ENCODE data around the gene KIF26A. TPM values are rescaled to one million over a fixed set of nuclear protein-coding genes. Genes with fewer than 3 reads are reported as not detected.

Gene KIF26A
- total and polyA plus RNA-seq, 10 donors = 0.72 to 21.9 (median 9.2) TPM

- WGBS, 5 donors = 86 to 92% (median 90%) methylated on average over 20 to 27 of the region's 27 CpGs
- Histone ChIP-seq H3K4me1 (no peaks in the 10 kb centered on the region), H3K4me3 (no peak overlapping the region), H3K36me3 (no peaks in the 10 kb centered on the region), H3K27ac (no peak overlapping the region), H3K27me3 (replicated peaks in 1 of 7) (peaks cover 0 to 37% (median 0%) of the 10 kb centered on the region in 7 donors), H3K9me3 (no peaks in the 10 kb centered on the region)
- intact Hi-C loops (cut with DNase I; ENCODE audit: low total_unique reads) = no loop called here
- peak; percentile 50 for DNase-seq
- TF ChIP-seq, protein P1, sequence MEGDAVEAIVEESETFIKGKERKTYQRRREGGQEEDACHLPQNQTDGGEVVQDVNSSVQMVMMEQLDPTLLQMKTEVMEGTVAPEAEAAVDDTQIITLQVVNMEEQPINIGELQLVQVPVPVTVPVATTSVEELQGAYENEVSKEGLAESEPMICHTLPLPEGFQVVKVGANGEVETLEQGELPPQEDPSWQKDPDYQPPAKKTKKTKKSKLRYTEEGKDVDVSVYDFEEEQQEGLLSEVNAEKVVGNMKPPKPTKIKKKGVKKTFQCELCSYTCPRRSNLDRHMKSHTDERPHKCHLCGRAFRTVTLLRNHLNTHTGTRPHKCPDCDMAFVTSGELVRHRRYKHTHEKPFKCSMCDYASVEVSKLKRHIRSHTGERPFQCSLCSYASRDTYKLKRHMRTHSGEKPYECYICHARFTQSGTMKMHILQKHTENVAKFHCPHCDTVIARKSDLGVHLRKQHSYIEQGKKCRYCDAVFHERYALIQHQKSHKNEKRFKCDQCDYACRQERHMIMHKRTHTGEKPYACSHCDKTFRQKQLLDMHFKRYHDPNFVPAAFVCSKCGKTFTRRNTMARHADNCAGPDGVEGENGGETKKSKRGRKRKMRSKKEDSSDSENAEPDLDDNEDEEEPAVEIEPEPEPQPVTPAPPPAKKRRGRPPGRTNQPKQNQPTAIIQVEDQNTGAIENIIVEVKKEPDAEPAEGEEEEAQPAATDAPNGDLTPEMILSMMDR (IDR thresholded peaks at IDR 0.05 in 8 of 11, conservative IDR thresholded peaks at IDR 0.05 in 3 of 11) = no peak
- TF ChIP-seq POLR2A (IDR thresholded peaks at IDR 0.05) (no peak), POLR2AphosphoS5 (IDR thresholded peaks at IDR 0.05) (no peak)
Measured at GRCh38 chr14:104212206-104213095, 74.1 kb downstream of the KIF26A start.

DNA sequence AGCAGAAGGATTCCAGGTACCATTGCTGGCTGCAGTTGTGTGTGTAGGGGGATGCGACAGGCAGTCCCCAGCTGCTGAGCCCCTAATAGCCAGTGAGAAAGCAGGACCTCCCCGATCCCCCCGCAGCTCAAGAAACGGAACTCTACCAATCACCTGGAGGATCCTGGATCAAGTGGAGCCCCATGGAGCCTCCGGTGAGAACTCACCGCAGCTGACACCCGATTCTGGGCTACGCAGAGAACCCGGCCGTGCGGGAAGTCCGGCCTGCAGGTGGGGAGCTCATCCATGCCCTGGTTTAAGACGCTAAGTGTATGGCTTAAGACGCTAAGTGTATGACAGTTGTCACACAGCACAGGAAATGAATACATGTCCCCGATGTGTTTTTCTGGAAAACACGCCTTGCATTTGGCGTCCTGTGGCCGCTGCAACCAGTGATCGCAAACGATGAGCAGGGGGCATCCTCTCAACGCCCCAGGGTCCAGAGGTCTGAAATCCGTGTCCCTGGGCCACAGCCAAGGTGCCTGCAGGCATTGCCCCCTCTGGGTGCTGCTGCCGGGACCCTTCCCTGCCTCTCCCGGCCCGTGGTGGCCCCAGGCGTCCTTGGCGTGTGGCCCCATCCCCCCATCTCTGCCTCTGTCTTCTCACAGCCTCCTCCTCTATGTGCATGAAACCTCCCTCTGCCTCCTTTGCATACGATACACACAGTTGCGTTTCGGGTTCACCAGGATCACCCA is 75.1 kb downstream of the KIF26A start:
- Histone ChIP-seq H3K27me3 (replicated peaks in 1 of 7) (peaks cover 0 to 37% (median 0%) of the 10 kb centered on the region in 7 donors), H3K4me1 (no peaks in the 10 kb centered on the region), H3K4me3 (no peak overlapping the region), H3K27ac (no peak overlapping the region), H3K9me3 (no peaks in the 10 kb centered on the region), H3K36me3 (no peaks in the 10 kb centered on the region)
- no peak for TF ChIP-seq POLR2AphosphoS5 (IDR thresholded peaks at IDR 0.05)
- no peak for TF ChIP-seq POLR2A (IDR thresholded peaks at IDR 0.05)
- TF ChIP-seq, protein P1 (IDR thresholded peaks at IDR 0.05 in 8 of 11, conservative IDR thresholded peaks at IDR 0.05 in 3 of 11) = no peak
- intact Hi-C loops (cut with DNase I; ENCODE audit: low total_unique reads) = no loop called here
- peak; percentile 42 for DNase-seq
- WGBS, 5 donors = 84 to 90% (median 87%) methylated on average over 25 to 30 of the region's 30 CpGs

GRCh38 chr14:104214431-104215218 is 76.2 kb downstream of the KIF26A start:
- peak; percentile 30 for DNase-seq
- Histone ChIP-seq H3K27me3 (replicated peaks in 1 of 7) (peaks cover 0 to 41% (median 0%) of the 10 kb centered on the region in 7 donors), H3K4me1 (no peaks in the 10 kb centered on the region), H3K4me3 (no peak overlapping the region), H3K9me3 (no peaks in the 10 kb centered on the region), H3K27ac (no peak overlapping the region), H3K36me3 (no peaks in the 10 kb centered on the region)
- 78 to 86% (median 85%) methylated on average over 7 of the region's 7 CpGs for WGBS, 5 donors
- intact Hi-C loops (cut with DNase I; ENCODE audit: low total_unique reads) = no loop called here
- TF ChIP-seq POLR2AphosphoS5 (IDR thresholded peaks at IDR 0.05) = no peak
- TF ChIP-seq, protein P1 (IDR thresholded peaks at IDR 0.05 in 8 of 11, conservative IDR thresholded peaks at IDR 0.05 in 3 of 11) = no peak
- TF ChIP-seq POLR2A (IDR thresholded peaks at IDR 0.05) = no peak
